Loucy (cell line): ENCODE results near the gene AGBL3.

ENCODE experiments used
- EZH2phosphoT487 ChIP-seq: fragments of 200-600 bp; IDR thresholded peaks from 2 replicates; pipeline ENCODE4 v1.6.1; 2018; ENCODE audit warnings: antibody characterized with exemption, mild to moderate bottlenecking, moderate library complexity, borderline replicate concordance
- TF ChIP-seq, protein P1 (sequence below): fragments of 200-600 bp; sonication (generic); conservative IDR thresholded peaks from 2 replicates; pipeline ENCODE4 v1.5.1; 2014; ENCODE audit warnings: mild to moderate bottlenecking, antibody characterized with exemption, low read length

DNA sequence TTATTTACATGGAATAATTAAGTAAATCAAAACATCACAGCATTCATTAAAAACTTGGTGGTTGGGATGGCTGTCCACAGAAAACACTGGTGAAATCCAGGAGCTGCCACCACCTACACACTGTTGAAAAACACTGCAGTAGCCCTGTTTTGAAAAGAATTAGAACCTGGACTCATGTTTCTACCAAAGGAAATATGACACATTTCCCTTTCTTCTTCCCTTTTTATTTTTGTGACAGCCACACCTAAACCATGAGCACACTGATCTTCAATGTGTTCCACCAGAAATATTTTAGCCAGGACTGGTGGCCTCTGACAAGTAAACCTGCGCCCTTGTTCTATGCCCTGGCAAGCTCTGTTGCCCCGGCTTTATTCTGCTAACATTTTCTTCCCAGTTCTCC is 164.8 kb downstream of the AGBL3 start:
- TF ChIP-seq, protein P1, sequence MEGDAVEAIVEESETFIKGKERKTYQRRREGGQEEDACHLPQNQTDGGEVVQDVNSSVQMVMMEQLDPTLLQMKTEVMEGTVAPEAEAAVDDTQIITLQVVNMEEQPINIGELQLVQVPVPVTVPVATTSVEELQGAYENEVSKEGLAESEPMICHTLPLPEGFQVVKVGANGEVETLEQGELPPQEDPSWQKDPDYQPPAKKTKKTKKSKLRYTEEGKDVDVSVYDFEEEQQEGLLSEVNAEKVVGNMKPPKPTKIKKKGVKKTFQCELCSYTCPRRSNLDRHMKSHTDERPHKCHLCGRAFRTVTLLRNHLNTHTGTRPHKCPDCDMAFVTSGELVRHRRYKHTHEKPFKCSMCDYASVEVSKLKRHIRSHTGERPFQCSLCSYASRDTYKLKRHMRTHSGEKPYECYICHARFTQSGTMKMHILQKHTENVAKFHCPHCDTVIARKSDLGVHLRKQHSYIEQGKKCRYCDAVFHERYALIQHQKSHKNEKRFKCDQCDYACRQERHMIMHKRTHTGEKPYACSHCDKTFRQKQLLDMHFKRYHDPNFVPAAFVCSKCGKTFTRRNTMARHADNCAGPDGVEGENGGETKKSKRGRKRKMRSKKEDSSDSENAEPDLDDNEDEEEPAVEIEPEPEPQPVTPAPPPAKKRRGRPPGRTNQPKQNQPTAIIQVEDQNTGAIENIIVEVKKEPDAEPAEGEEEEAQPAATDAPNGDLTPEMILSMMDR, result no peak
- no peak for TF ChIP-seq EZH2phosphoT487
